HG03565 (cell line): Measurements from ENCODE around the gene TMCC1.

Source experiments
- ATAC-seq: cut with Tn5 transposase; IDR thresholded peaks from one replicate; pipeline ENCODE4 v1.9.1; 2021; ENCODE audit warnings: mild to moderate bottlenecking, moderate library complexity; ENCODE audit not compliant: unreplicated experiment

TMCC1 gene

DNA sequence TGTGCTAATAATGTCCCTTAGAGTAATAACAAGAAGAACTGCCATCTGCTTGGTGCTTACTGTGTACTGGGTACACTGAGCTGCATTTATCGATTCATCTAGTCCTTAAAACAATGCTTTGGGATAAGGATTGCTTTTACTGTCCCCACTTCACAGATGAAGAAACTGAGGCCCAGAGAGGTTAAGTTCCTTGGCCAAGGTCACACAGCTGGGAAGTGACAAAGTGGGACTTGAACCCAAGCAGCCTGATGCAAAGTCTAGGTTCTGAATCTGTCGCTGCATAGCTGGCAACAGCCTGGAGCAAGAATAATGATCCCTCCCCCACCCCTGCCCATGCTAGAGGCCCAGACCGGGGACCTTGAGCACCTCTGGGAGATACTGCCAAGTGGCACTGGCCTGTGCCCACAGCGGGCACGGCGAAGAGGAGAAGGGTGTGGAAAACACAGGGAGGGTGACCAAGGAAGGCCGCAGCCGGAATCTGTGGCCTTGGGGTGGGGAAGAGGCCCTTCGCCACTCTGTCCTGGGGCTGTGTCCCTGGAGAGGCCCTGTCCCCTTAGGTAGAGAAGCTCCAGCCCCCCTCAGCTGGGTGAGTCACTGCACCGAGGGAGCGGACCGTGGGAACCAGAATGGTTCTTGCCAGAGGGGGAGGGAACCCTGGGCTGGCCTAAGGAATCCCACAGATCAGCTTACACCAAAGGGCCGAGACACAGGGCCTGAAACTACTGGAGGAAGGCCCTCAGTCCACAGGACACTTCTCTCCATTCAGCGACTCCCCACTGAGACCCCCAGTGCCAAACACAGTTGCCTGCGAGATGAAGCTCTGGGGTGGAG, 290.6 kb downstream of the TMCC1 start:
- no peak for ATAC-seq

DNA sequence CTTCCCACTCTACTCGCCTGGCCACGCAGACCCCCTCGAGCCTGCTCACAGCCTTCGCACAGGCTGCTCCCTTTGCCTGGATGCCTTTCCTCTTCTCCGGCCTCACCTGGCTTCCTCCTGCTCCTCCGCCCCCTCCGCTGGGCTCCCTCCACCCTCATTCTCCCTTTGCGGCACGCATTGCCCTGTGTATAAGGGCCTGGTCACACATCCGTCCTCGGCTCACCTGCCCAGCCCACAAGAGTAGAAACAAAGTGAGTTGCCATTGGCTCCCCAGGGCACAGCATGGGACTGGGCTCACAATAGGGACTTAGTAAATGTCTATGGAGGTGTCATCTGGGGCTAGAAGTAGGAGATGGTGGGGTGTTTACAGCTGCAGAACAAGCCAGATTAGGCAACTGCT, 291.2 kb downstream of the TMCC1 start:
- ATAC-seq: no peak

GRCh38 chr3:129601713-129602112, 291.8 kb downstream of the TMCC1 start:
- no peak for ATAC-seq

DNA sequence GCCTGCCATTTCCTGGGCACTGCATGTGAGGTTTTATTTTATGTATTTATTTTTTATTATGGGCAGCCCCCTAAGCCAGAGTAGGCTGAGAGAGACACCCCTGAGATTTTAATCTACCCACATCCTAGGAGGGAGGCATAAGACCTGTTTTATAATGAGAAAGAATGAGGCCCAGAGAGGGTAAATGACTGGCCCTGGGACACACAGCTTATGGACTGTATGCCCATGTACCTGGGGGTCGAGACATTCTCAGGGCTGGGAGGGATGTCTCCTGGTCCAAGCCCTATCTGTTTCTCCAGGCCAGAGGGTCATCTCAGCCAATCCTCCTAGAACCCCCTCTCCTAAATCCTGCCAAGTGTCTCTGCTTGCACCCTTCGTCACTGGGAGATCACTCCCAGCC, 293.2 kb downstream of the TMCC1 start:
- no peak for ATAC-seq

DNA sequence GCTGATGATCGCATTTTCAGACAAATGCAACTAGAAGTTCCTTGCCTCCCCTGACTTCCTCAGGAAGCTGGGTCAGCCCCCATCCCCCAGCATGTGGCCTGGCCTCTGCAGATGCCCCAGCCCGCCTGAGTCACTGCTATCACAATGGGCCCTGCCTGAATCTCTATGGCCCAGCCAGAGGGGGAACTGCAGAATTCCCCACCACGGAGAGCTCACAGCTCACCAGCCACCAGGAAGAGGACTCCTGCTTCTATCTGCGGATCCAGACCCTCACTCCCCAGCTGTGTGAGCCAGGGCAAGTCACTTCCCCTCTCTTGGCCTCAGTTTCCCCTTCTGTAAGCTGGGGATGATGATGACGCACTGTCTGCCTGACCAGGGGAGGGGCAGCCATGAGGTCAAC, 293.9 kb downstream of the TMCC1 start:
- no peak for ATAC-seq

- no peak for ATAC-seq
These were observed 294.4 kb downstream of the TMCC1 start for GRCh38 chr3:129599073-129599472.

- no peak for ATAC-seq
These were observed 295.0 kb downstream of the TMCC1 start for GRCh38 chr3:129598484-129598883.

GRCh38 chr3:129598000-129598381, 295.5 kb downstream of the TMCC1 start:
- ATAC-seq: no peak
